ENCODE results near the gene APP. TPM values are rescaled to one million over a fixed set of nuclear protein-coding genes. Genes with fewer than 3 reads are reported as not detected.

Gene APP
- total and polyA plus RNA-seq, 2 of the 13 experiments (the other 11 are each of a cell fraction or from before 2014, with no cell fraction given) = 70.6 to 262 TPM

- Histone ChIP-seq H3K27me3 (ENCODE audit: control insufficient read depth in 1 of 2, insufficient read depth in 2 of 2, low read length in 2 of 2) (no peaks in the 10 kb centered on the region), H3K36me3 (replicated peaks in 1 of 2; ENCODE audit: control insufficient read depth in 1 of 2, insufficient read depth in 2 of 2, low read length in 2 of 2) (peaks cover 2 to 8% of the 10 kb centered on the region in 2 experiments; a peak in 1 of 5 replicates), H3K4me2 (ENCODE audit: low read depth, low read length) (no peak overlapping the region), H3K9me3 (ENCODE audit: low read length) (no peaks in the 10 kb centered on the region), H3K4me3 (replicated peaks in 1 of 3; ENCODE audit: insufficient read depth in 1 of 3, low read depth in 2 of 3, low read length in 3 of 3) (no peak overlapping the region), H3K79me2 (ENCODE audit: insufficient read depth, low read length) (no peaks in the 10 kb centered on the region), H3K27ac (ENCODE audit: extremely low read length, insufficient read depth, low read length) (no peak overlapping the region), H3K4me1 (ENCODE audit: insufficient read depth, low read length) (peaks cover 40% of the 10 kb centered on the region), H2AFZ (ENCODE audit: low read length) (no peak overlapping the region), H3K9ac (ENCODE audit: insufficient read depth, low read depth, low read length) (no peak overlapping the region), H4K20me1 (ENCODE audit: insufficient read depth, low read length) (no peaks in the 10 kb centered on the region)
- ATAC-seq (no peak), FAIRE-seq (no peak), DNase-seq (ENCODE audit: low spot score) (no peak)
- intact Hi-C loops (cut with micrococcal nuclease; ENCODE audit: unreplicated experiment) = no loop called here
- in situ Hi-C loops (cut with HindIII; ENCODE audit: extremely low pct_ligation_motif_present, low pct_unique_long_range_greater_than_20kb) = no loop called here
- no TSS peak for BruUV-seq (replicated peaks)
- ChIA-PET POLR2A (no interaction called here), CTCF (ENCODE audit: low intra/inter-chr PET ratio, low total read pairs) (no interaction called here)
- WGBS (ENCODE audit: low lambda C conversion rate) = 43% methylated on average over 5 of the region's 5 CpGs
- TF ChIP-seq KDM4B (CRISPR knock-in tag; IDR thresholded peaks at IDR 0.05) (no peak), ZNF530 (CRISPR knock-in tag; IDR thresholded peaks at IDR 0.05; ENCODE audit: low read depth) (no peak), TCF7 (IDR thresholded peaks at IDR 0.05; ENCODE audit: low read depth) (no peak), RAD51 (IDR thresholded peaks at IDR 0.05; ENCODE audit: borderline replicate concordance) (no peak), PPARG (CRISPR knock-in tag; conservative IDR thresholded peaks at IDR 0.05) (no peak), ZNF883 (CRISPR knock-in tag; IDR thresholded peaks at IDR 0.05; ENCODE audit: not compliant biosample characterization) (no peak), PLRG1 (conservative IDR thresholded peaks at IDR 0.05) (no peak), SSRP1 (CRISPR knock-in tag; IDR thresholded peaks at IDR 0.05) (no peak), ZNF652 (CRISPR knock-in tag; IDR thresholded peaks at IDR 0.05; ENCODE audit: borderline replicate concordance, low read depth) (no peak), KLF16 (CRISPR knock-in tag; IDR thresholded peaks at IDR 0.05) (no peak), PCBP1 (IDR thresholded peaks at IDR 0.05; ENCODE audit: borderline replicate concordance, low read depth, low read length) (no peak), MNT (IDR thresholded peaks at IDR 0.05) (no peak), ZNF264 (CRISPR knock-in tag; IDR thresholded peaks at IDR 0.05) (no peak), ZNF280B (CRISPR knock-in tag; IDR thresholded peaks at IDR 0.05; ENCODE audit: borderline replicate concordance) (no peak), ZNF780A (CRISPR knock-in tag; IDR thresholded peaks at IDR 0.05) (no peak), ZNF766 (CRISPR knock-in tag; IDR thresholded peaks at IDR 0.05; ENCODE audit: borderline replicate concordance) (no peak)
- TF ChIP-seq, protein P1, sequence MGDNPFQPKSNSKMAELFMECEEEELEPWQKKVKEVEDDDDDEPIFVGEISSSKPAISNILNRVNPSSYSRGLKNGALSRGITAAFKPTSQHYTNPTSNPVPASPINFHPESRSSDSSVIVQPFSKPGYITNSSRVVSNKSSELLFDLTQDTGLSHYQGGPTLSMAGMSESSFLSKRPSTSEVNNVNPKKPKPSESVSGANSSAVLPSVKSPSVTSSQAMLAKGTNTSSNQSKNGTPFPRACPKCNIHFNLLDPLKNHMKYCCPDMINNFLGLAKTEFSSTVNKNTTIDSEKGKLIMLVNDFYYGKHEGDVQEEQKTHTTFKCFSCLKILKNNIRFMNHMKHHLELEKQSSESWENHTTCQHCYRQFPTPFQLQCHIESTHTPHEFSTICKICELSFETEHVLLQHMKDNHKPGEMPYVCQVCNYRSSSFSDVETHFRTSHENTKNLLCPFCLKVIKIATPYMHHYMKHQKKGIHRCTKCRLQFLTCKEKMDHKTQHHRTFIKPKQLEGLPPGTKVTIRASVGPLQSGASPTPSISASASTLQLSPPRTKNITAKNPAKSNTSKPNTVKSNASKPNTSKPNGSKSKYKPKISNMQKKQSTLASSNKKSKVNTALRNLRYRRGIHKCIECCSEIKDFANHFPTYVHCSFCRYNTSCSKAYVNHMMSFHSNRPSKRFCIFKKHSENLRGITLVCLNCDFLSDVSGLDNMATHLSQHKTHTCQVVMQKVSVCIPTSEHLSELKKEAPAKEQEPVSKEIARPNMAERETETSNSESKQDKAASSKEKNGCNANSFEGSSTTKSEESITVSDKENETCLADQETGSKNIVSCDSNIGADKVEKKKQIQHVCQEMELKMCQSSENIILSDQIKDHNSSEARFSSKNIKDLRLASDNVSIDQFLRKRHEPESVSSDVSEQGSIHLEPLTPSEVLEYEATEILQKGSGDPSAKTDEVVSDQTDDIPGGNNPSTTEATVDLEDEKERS (CRISPR knock-in tag; IDR thresholded peaks at IDR 0.05) = no peak
Measured at GRCh38 chr21:25891596-25891995, 279.0 kb downstream of the APP start.

All from HepG2 (cell line).